ENCODE data around the gene AMTN. TPM values are rescaled to one million over a fixed set of nuclear protein-coding genes. Genes with fewer than 3 reads are reported as not detected.

Gene AMTN
- total RNA-seq, 1 experiment from 2014 or later = 2.6 TPM

- DNase-seq = no peak
- Histone ChIP-seq H3K36me3 (no peaks in the 10 kb centered on the region), H3K9me3 (no peaks in the 10 kb centered on the region), H3K4me3 (no peak overlapping the region), H3K27me3 (no peaks in the 10 kb centered on the region)
These were observed 20.5 kb downstream of the AMTN start for GRCh38 chr4:70538869-70539268.

- DNase-seq = no peak
- H3K4me3 ChIP-seq = no peak overlapping the region
- H3K9me3 ChIP-seq = no peaks in the 10 kb centered on the region
- no peaks in the 10 kb centered on the region for H3K36me3 ChIP-seq
- H3K27me3 ChIP-seq = no peaks in the 10 kb centered on the region
These were observed 26.0 kb downstream of the AMTN start for GRCh38 chr4:70544279-70544868.

GRCh38 chr4:70556856-70557255, 38.5 kb downstream of the AMTN start:
- Histone ChIP-seq H3K4me3 (no peak overlapping the region), H3K9me3 (no peaks in the 10 kb centered on the region), H3K36me3 (no peaks in the 10 kb centered on the region), H3K27me3 (no peaks in the 10 kb centered on the region)
- no peak for DNase-seq

GRCh38 chr4:70559211-70559830, 41.0 kb downstream of the AMTN start:
- H3K27me3 ChIP-seq = no peaks in the 10 kb centered on the region
- DNase-seq = peak; percentile 27
- no peaks in the 10 kb centered on the region for H3K9me3 ChIP-seq
- H3K4me3 ChIP-seq = no peak overlapping the region
- H3K36me3 ChIP-seq = no peaks in the 10 kb centered on the region

GRCh38 chr4:70559924-70560323, 41.6 kb downstream of the AMTN start:
- Histone ChIP-seq H3K4me3 (no peak overlapping the region), H3K36me3 (no peaks in the 10 kb centered on the region), H3K27me3 (no peaks in the 10 kb centered on the region), H3K9me3 (no peaks in the 10 kb centered on the region)
- DNase-seq = no peak

- no peaks in the 10 kb centered on the region for H3K27me3 ChIP-seq
- DNase-seq = no peak
- no peaks in the 10 kb centered on the region for H3K36me3 ChIP-seq
- H3K9me3 ChIP-seq = no peaks in the 10 kb centered on the region
- no peak overlapping the region for H3K4me3 ChIP-seq
These were observed 45.7 kb downstream of the AMTN start for GRCh38 chr4:70564033-70564432.

GRCh38 chr4:70570796-70571195, 52.4 kb downstream of the AMTN start:
- Histone ChIP-seq H3K9me3 (no peaks in the 10 kb centered on the region), H3K36me3 (no peaks in the 10 kb centered on the region), H3K4me3 (no peak overlapping the region), H3K27me3 (no peaks in the 10 kb centered on the region)
- no peak for DNase-seq

GRCh38 chr4:70571772-70572171, 53.4 kb downstream of the AMTN start:
- H3K9me3 ChIP-seq = no peaks in the 10 kb centered on the region

GRCh38 chr4:70575964-70576363, 57.6 kb downstream of the AMTN start:
- no peak overlapping the region for H3K4me3 ChIP-seq
- no peak for DNase-seq
- no peaks in the 10 kb centered on the region for H3K9me3 ChIP-seq
- H3K27me3 ChIP-seq = no peaks in the 10 kb centered on the region
- no peaks in the 10 kb centered on the region for H3K36me3 ChIP-seq

More at GRCh38 chr4:70571772-70572171, 53.4 kb downstream of the AMTN start:
- H3K36me3 ChIP-seq = no peaks in the 10 kb centered on the region
- H3K4me3 ChIP-seq = no peak overlapping the region
- H3K27me3 ChIP-seq = no peaks in the 10 kb centered on the region
- no peak for DNase-seq

GRCh38 chr4:70577220-70577927, 59.0 kb downstream of the AMTN start:
- no peaks in the 10 kb centered on the region for H3K36me3 ChIP-seq
- no peaks in the 10 kb centered on the region for H3K9me3 ChIP-seq
- H3K27me3 ChIP-seq = no peaks in the 10 kb centered on the region
- DNase-seq = no peak
- no peak overlapping the region for H3K4me3 ChIP-seq

- H3K4me3 ChIP-seq = no peak overlapping the region
- H3K9me3 ChIP-seq = no peaks in the 10 kb centered on the region
- H3K36me3 ChIP-seq = no peaks in the 10 kb centered on the region
- DNase-seq = no peak
- H3K27me3 ChIP-seq = no peaks in the 10 kb centered on the region
These were observed 63.6 kb downstream of the AMTN start for GRCh38 chr4:70581980-70582379.

Other genes with a start within 250 kb of the AMTN start
- not detected in 2 replicates for gene CABS1, start 183.6 kb upstream of the AMTN start, total RNA-seq (2014; rRNA removed; shearing (Covaris generic); ENCODE audit: low replicate concordance)
- gene SMR3A, start 157.8 kb upstream of the AMTN start, total RNA-seq (2014; rRNA removed; shearing (Covaris generic); ENCODE audit: low replicate concordance) = not detected in 2 replicates
- gene SMR3B, start 135.4 kb upstream of the AMTN start, total RNA-seq (2014; rRNA removed; shearing (Covaris generic); ENCODE audit: low replicate concordance) = not detected in 2 replicates
- gene OPRPN, start 120.6 kb upstream of the AMTN start, total RNA-seq (2014; rRNA removed; shearing (Covaris generic); ENCODE audit: low replicate concordance) = not detected in 2 replicates
- gene MUC7, start 46.4 kb upstream of the AMTN start, total RNA-seq (2014; rRNA removed; shearing (Covaris generic); ENCODE audit: low replicate concordance) = not detected in 2 replicates
- not detected in 2 replicates for gene AMBN, start 73.7 kb downstream of the AMTN start, total RNA-seq (2014; rRNA removed; shearing (Covaris generic); ENCODE audit: low replicate concordance)
- gene ENAM, start 110.2 kb downstream of the AMTN start, total RNA-seq (2014; rRNA removed; shearing (Covaris generic); ENCODE audit: low replicate concordance) = not detected in 2 replicates
- not detected in 2 replicates for gene JCHAIN, start 147.9 kb downstream of the AMTN start, total RNA-seq (2014; rRNA removed; shearing (Covaris generic); ENCODE audit: low replicate concordance)
- gene UTP3, start 170.0 kb downstream of the AMTN start, total RNA-seq (2014; rRNA removed; shearing (Covaris generic); ENCODE audit: low replicate concordance) = 3.0 and 6.4 TPM in 2 replicates
- 7.8 and 38.6 TPM in 2 replicates for gene RUFY3, start 203.4 kb downstream of the AMTN start, total RNA-seq (2014; rRNA removed; shearing (Covaris generic); ENCODE audit: low replicate concordance)